Uterus (tissue), 2 donors: ENCODE measurements around the gene RBM10.

Experiments
- CTCF ChIP-seq, 4 experiments: fragments of 200-600 bp in 2 of 4; fragments of 450-650 bp in 2 of 4; sonication (generic) in 2 of 4; IDR thresholded peaks; one replicate each; pipeline ENCODE4 v1.5.1; 2016 to 2019; ENCODE audit warnings: antibody characterized with exemption in 4 of 4, mild to moderate bottlenecking in 2 of 4, moderate library complexity in 1 of 4
- POLR2A ChIP-seq, 2 donors: fragments of 450-650 bp; IDR thresholded peaks; one replicate each; pipeline ENCODE4 v1.6.1; 2016; ENCODE audit warnings: antibody characterized with exemption in 2 of 2, mild to moderate bottlenecking in 1 of 2, moderate library complexity in 1 of 2

GRCh38 chrX:47169726-47170515 is 24.9 kb downstream of the RBM10 start:
- TF ChIP-seq POLR2A (IDR thresholded peaks at IDR 0.05) (no peak), CTCF (IDR thresholded peaks at IDR 0.05) (no peak)
